H1 (cell line): ENCODE results near the gene CDC42BPB. TPM values are rescaled to one million over a fixed set of nuclear protein-coding genes. Genes with fewer than 3 reads are reported as not detected.

ENCODE experiments used
- SIN3A ChIP-seq, 2 experiments: IDR thresholded peaks in 1 of 2; conservative IDR thresholded peaks in 1 of 2; 2 replicates each; pipeline ENCODE4 v1.6.1; 2011 to 2012; ENCODE audit warnings: low read length in 2 of 2, improper control_type of control experiment in 1 of 2, low read depth in 1 of 2, mild to moderate bottlenecking in 1 of 2
- polyA plus RNA-seq, 7 experiments: library from polyadenylated mRNA; depleted of rRNA in 3 of 7; stranded (reverse) in 5 of 7; unstranded in 2 of 7; fragments of >200 nt in 5 of 7; fragments of 200-250 nt in 2 of 7; gene quantifications; 1 replicate in 5 of 7; 2 replicates in 1 of 7; 4 replicates in 1 of 7; pipeline versions ENCODE4 v1.2.1 to v1.2.3, GENCODE V29; 2011 to 2013; ENCODE audit warnings: missing spikeins in 2 of 7, mixed read lengths in 2 of 7
- total RNA-seq: library from RNA; stranded (reverse); fragmentation: NEBNext Ultra II Directional; extraction: Animal tissue kit (Norgen Biotek cat#: 25700); gene quantifications from 2 replicates; pipeline ENCODE4 v1.2.1, GENCODE V29; 2021

Gene CDC42BPB
- total and polyA plus RNA-seq, 2 of the 8 experiments (the other 6 are each of a cell fraction or from before 2014, with no cell fraction given), result 51.2 to 88.2 TPM

- no peak for TF ChIP-seq SIN3A (conservative IDR thresholded peaks at IDR 0.05 in 1 of 2, IDR thresholded peaks at IDR 0.05 in 1 of 2; ENCODE audit: low read depth in 1 of 2, low read length in 2 of 2)
Measured at GRCh38 chr14:102967506-102967795, 89.9 kb downstream of the CDC42BPB start (continued).
